GM12892 (cell line): Measurements from ENCODE around the gene USF1.

Source experiments
- POLR2A ChIP-seq: IDR thresholded peaks from 2 replicates; pipeline ENCODE4 v1.6.1; 2011; ENCODE audit warnings: low read depth, low read length, control low read depth
- POLR2AphosphoS5 ChIP-seq: IDR thresholded peaks from 2 replicates; pipeline ENCODE4 v1.6.1; 2011; ENCODE audit warnings: low read depth, low read length, control low read depth

- TF ChIP-seq POLR2A, result no peak
- TF ChIP-seq POLR2AphosphoS5, result no peak
Observed at GRCh38 chr1:161032409-161032808, 13.4 kb downstream of the USF1 start.
